Erythroblast (primary cell): ENCODE measurements around the gene ADAMTS2.

Experiments used
- DNase-seq, 2 experiments: peaks; one replicate each; lab custom pipeline; 2025; lab: John Stamatoyannopoulos, UW
- GATA1 ChIP-seq: IDR thresholded peaks from 2 replicates; pipeline ENCODE4 v1.6.1; 2011; ENCODE audit warnings: low read depth, mild to moderate bottlenecking, control low read depth, low read length, moderate library complexity
- POLR2A ChIP-seq: IDR thresholded peaks from 2 replicates; pipeline ENCODE4 v1.6.1; 2011; ENCODE audit warnings: mild to moderate bottlenecking, low read length

The ADAMTS2 gene

DNA sequence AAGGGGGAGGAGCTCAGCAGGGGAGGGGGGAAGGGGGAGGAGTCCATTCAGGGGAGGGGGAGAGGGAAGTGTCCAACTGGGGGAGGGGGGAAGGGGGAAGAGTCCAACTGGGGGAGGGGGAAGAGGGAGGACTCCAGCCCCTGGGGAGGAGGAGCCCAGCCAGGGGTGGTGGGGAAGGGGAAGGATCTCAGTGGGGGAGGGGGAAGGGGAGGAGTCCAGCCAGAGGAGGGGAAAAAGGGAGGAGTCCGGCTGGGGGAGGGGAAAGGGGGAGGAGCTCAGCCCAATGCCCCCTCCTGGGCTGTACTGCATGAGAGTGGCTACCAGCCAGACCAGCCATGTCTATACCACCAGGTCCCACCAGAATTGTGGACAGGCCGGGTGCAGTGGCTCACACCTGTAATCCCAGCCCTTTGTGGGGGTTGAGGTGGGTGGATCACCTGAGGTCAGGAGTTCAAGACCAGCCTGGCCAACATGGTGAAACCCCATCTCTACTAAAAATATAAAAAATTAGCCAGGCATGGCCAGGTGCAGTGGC is 30.6 kb upstream of the ADAMTS2 start:
- TF ChIP-seq POLR2A (no peak), GATA1 (no peak)
- no peak for DNase-seq

- TF ChIP-seq POLR2A = no peak
- no peak for TF ChIP-seq GATA1
- no peak for DNase-seq
Measured at GRCh38 chr5:179375236-179375685, 30.0 kb upstream of the ADAMTS2 start.

DNA sequence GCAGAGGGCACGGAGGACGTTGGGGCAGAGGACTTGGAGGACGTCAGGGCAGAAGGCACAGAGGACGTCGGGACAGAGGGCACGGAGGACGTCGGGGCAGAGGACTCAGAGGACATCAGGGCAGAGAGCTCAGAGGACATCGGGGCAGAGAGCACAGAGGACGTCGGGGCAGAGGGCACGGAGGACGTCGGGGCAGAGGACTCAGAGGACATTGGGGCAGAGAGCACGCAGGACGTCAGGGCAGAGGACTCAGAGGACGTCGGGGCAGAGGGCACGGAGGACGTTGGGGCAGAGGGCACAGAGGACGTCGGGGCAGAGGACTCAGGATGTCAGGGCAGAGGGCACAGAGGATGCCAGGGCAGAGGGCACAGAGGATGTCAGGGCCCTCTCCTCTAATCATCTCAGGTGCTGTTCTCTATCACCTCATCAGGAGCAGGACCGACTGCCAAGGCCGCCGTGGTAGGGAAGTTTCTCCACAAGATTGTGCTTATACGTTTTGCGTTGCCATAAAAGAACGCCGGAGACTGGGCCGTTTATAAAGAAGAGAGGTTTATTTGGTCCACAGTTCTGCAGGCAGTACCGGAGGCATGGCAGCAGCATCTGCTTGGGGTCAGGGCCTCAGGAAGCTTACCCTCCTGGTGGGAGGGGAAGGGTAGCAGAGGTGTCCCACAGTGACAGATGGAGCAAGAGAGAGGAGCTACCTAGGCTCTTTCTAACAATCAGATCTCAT is 29.4 kb upstream of the ADAMTS2 start:
- TF ChIP-seq POLR2A = no peak
- TF ChIP-seq GATA1 = no peak
- DNase-seq = no peak

DNA sequence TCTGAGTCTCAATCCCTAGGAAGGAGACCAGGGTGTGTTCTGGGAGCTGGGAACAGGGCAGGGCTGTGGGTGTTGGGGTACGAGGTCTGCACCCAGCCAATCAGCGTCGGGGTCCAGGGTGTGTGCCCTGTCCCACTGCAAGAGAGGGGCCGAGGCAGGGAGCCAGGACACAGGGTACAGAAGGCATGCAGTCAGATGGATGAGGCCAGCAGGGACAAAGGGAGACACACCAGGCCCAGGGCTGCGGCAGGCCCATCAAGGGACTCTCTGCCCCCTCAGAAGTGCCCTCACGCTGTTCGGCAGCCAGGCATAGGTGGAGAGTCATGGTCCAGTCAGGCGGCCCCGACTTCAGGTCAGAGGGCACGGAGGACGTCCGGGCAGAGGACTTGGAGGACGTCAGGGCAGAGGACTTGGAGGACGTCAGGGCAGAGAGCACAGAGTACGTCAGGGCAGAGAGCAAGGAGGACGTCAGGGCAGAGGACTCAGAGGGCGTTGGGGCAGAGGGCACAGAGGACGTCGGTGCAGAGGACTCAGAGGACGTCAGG is 28.8 kb upstream of the ADAMTS2 start:
- TF ChIP-seq POLR2A = no peak
- TF ChIP-seq GATA1 = no peak
- DNase-seq = no peak

DNA sequence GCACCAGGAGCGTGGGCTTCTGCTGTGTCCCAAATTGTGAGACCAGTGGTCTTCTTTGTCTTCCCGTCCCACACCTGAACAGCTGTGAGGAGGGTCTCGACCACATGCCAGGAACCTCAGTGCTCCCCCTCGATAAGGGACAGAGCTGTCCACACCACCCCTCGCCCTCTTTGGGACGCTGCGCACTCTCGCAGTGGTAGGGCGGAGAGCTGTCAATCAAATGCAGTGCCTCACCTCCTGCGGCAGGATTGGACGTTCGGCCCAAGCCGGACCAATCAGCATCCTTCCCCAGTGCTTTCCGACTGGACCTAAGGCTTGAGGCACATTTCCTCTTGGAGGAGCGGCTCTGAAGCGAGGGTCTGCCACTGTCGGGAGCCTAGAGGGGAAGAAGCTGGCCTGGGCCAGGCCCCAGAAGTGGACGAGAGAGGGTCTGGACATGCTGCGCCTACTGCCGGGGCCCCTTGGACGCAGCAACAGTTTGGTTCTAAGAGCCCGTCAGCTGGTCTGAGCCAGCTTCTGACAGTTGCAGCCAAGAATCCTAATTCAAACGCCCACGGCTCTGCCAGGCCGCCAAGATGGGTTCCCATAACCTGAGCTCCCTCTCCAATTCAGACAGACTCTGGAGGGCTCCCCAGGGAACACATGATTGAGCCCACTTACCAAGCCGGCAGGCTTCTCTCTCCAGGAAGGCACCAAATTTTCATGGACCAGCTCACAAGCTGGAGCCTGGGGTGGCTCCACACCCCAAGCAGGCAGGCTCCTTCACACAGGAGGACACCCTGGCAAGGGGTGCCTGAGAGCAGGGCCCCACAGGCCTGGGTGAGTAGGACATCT is 28.1 kb upstream of the ADAMTS2 start:
- no peak for DNase-seq
- TF ChIP-seq POLR2A (no peak), GATA1 (no peak)

GRCh38 chr5:179371681-179372680 is 26.7 kb upstream of the ADAMTS2 start:
- no peak for TF ChIP-seq POLR2A
- TF ChIP-seq GATA1 = no peak
- no peak for DNase-seq

DNA sequence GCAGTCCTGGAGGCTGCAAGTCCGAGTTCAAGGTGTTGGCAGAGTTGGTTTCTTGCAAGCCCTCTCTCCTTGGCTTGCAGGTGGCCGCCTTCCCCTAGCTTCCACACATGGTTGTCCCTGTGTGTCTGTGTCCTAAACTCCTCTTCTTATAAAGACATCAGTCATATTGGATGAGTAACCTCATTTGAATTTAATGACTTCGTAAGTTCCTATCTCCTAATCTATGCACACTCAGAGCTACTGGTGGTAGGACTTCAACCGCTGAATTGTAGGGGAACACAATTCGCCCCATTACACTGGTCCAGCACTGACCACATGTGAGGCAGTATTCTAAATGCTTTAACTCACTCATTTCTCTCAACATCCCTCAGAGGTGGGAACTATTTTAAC is 25.9 kb upstream of the ADAMTS2 start:
- no peak for TF ChIP-seq GATA1
- no peak for TF ChIP-seq POLR2A
- no peak for DNase-seq

DNA sequence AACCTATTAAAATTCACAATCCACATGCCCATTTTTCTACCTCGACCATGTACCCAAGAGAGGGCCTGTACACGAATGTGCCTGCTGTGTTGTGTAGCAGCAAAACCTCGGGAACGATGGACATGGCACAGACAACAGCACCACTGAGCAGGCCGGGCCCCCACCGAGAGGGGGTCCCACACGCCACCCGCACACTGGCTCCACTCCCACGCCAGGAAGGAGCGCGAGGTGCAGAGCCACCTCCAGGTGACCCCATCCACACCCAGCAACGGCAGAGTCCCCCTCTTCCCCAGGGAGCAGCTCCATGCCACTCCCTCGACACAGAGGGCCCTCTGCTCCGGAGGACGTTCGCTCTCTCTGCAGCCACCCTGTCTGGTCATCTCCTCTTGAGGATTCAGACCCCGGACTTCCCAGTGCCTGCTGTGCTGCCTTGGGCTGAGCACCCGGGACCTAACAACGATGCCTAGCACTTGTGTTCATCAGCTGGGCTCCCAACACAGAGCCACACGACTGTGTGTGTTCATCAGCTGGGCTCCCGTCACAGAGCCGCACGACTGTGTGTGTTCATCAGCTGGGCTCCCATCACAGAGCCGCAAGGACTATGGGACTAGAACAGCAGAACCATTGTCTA is 25.3 kb upstream of the ADAMTS2 start:
- TF ChIP-seq POLR2A (no peak), GATA1 (no peak)
- DNase-seq = no peak

DNA sequence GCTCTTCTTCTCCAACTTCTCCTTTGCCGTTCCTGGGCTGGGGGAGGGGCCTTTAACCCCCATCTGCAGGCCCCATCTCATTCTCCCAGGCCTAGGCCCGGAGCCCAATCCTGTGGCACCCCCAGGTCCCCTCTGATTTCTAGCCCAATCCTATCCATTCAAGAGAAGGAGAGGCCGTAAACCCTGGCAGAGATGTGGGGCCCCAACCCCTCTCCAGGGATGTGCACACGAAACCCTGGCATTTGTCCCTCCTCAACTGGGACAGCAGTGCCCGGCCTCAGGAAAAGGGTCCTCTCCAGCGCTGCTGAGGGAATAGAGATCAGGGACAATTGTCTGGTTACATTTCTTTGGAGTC is 24.2 kb upstream of the ADAMTS2 start:
- no peak for DNase-seq
- TF ChIP-seq GATA1 (no peak), POLR2A (no peak)

DNA sequence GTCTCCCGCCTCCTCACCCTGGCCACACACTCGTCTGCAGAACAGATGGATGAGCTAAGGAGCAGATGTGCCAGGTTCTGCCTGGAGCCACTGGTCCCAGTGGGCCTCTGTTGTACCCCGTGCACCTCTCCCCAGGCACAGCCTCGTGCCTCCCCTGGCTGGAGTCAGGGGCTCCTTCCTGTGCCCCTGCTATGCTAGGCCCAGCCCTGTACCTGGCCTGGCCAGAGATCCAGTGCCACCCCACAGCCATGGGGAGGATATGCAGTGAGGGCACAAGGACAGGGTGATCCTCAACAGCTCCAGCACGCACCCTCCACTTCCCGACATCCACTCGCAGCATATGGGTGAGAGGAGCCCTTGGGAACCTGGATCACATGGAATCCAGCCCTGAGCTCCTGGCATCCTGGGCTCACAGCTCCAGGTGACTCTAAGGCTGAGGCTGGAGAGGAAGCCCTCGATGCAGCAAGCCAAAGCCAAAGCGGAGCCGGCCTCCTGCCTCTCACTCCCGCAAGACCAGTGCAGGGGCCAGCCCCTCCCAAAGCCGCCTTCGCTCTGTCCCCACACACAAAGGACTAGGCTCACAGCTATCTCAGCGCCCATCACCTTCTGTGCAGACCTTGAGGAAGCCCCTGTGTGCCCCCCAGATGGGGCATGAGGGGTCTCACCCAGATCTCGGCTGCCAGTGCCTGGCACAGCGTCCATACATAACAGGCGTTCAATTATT is 23.7 kb upstream of the ADAMTS2 start:
- TF ChIP-seq POLR2A (no peak), GATA1 (no peak)
- DNase-seq = no peak

GRCh38 chr5:179368126-179368805 is 23.0 kb upstream of the ADAMTS2 start:
- no peak for DNase-seq
- TF ChIP-seq POLR2A = no peak
- no peak for TF ChIP-seq GATA1

GRCh38 chr5:179367491-179367890 is 22.2 kb upstream of the ADAMTS2 start:
- DNase-seq = no peak
- no peak for TF ChIP-seq GATA1
- no peak for TF ChIP-seq POLR2A
